Ovary (tissue), 3 donors: ENCODE results near the gene FOXE1.

Source experiments
- CTCF ChIP-seq, 3 donors: fragments of 450-650 bp in 2 of 3; fragments of 200-600 bp in 1 of 3; IDR thresholded peaks; one replicate each; pipeline versions ENCODE4 v1.5.1 to v1.8.0; 2016 to 2022; ENCODE audit warnings: antibody characterized with exemption in 3 of 3, mild to moderate bottlenecking in 1 of 3
- EP300 ChIP-seq: sonication (generic); formaldehyde crosslinking; IDR thresholded peaks from one replicate; pipeline ENCODE4 v1.6.1; 2017; ENCODE audit warnings: antibody characterized with exemption
- donor health status: DM: no; HTN: no; CAD: no.

DNA sequence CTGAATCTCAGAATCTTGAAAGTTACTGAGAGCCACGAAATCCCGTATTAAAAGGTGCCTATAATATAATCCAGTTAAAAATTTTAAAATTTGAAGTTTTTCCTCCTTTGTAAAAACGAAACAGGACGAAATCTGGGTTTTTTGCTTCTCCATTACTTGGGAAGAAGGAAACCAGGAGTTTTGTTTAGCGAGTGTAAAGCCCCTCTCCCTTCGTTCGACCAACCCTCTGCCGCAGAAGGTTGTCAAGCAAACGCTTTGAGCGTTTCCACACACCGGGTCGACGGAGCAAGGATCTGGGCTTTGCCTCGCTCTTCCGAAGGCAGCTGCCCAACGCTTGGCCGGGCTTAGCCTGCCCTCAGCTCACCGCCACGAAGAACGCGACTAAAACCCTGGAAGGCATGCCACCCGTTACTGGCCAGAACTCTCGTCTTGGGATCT is 1.6 kb upstream of the FOXE1 start:
- TF ChIP-seq EP300 (no peak), CTCF (IDR thresholded peaks at IDR 0.05) (no peak)
